Fibroblast of the conjunctiva (primary cell): ENCODE data around the gene EYS.

Experiments
- DNase-seq: peaks from one replicate; pipeline ENCODE4 v3.0.0-alpha.2; 2010; ENCODE audit warnings: low read depth

Gene EYS

DNA sequence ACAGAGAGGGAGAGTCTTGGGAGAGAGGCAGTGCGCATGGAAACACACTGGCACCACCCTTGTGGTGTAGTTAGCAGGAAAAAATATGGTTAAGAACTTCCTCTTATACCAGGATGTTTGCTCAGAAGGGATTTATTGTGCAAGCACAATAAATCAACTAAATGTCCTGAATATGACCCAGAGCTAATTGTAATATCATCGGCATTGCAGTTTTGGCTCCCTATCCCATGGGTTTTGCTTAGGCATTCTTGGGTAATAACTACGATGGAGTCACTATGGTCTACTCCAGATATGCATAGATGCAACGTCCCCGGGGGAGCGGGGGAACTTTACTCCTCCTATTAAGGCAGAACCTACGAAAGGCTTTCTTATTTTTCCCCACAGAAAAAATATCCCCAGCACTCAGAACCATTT, 751.6 kb downstream of the EYS start:
- no peak for DNase-seq

DNA sequence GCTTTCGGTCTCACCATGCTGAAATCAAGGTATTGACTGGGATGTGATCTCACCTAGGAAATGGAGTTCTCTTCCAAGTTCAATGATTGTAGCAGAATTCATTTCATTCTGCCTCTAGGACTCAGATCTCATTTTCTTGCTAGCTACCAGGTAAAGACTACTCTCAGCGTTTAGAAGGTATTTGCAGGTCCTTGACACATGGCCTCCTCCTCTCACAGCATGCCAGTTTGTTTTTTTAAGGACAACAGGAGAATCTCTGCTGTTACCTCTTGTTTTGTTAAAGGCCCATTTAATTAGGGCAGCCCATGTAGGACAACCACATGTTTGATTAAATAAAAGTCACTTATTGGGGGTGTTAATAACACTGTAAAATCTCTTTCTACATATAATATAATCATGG, 757.8 kb downstream of the EYS start:
- DNase-seq: no peak

DNA sequence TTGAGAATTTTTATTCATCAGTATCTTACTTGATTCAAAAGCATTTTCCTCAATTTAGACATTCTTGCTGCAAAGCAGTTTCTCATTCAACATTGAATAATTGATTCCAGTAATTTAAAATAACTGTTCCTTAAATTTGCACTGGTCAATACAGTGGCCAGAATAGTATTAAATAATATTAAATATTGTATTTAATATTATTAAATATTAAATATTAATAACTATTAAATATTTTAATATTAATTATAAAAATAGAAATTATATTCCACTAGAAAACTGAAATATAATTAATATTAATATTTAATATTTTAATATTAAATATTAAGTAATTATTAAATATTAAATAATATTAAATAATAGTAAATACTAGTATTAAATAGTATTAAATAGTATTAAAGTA, 758.8 kb downstream of the EYS start:
- no peak for DNase-seq

DNA sequence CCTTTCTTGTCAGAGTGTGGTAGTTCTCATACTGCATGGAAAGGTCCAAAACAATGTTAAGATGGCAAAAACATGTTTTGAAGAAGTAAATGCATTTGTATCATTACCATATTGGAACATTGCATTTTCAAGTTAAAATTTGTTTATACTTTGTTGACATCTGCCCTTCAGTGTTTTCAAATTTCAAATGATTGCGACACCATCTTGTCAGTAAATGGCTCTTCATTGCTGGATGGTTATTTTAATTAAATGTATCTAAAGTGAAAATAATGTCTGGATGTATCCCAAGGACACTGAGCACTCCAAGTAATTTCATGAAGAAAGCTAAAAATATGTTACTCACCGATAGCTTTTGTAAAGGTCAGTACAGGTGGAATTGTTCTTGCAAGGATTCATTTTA, 761.6 kb downstream of the EYS start:
- DNase-seq: no peak

DNA sequence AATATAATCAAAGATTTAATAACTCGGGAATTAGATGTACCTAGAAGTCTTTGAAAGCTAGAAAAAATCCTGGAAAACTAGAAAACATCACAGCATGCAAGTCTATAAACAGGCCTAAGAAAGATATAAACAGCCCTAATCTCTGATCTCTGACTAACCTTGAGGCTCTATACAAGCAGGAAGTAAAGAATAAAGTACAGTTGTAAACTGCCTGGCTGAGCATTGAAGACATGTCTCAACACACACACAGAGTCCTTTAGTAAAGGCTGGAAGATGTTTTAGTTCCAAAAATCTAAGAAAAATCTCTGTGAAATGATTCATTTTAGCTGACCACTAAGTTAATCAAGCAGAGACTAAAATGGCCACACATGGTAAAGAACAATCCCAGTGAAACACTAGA, 774.5 kb downstream of the EYS start:
- no peak for DNase-seq

DNA sequence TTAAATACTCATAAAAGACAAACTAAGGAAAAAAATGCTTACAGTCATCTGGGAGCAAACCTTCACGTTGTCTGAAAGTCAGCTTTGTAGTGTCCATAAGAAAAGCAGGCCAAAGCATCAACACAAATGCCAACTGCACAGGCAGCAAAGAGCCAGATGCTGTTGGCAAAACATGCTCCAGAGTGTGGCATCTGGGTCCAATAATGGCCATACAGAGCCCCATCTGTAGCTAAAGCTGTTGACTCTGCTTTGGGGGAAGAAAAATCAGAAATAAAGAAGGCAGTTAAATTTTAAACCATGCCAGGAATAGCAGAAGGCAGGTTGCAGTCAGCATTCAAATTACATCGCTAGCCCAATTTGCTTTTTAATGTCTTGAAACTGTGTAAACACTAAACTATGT, 776.3 kb downstream of the EYS start:
- no peak for DNase-seq

DNA sequence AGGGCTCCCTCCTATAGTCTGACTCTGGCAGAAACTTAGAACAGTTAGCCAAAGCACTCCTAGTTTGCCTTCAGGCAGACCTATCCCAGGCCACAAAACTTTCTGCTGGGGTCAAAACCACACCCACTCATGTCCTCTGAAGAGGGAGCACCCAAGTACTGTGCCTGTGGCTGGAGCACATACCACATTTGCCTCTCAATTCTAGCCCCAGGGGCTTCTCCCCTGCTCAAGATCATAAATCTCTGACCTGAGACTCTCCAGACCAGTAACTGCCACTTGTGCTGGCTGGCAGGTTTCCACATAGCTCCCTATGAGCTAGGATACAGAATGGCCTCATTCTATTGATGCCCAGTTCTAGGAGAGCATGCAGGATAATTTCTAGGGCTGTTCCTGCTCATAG, 781.0 kb downstream of the EYS start:
- DNase-seq: no peak

DNA sequence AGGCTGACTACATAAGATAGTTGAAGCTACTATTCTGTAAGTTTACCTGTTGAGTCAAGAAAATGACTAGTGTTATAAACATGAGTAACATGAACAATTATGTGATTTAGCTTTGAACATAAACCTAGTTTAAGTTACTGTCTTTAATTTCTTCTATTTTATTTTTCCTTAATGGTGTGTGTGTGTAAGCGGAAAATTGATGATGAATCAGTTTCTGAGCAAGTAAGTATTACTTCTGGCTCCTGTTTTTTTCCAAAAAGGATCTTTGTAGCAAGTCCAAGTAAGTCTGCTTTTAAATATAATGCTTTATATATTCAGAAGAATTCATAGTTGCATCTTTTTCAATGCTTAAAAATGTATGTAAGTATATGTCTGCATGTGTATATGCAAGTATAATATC, 786.8 kb downstream of the EYS start:
- no peak for DNase-seq

DNA sequence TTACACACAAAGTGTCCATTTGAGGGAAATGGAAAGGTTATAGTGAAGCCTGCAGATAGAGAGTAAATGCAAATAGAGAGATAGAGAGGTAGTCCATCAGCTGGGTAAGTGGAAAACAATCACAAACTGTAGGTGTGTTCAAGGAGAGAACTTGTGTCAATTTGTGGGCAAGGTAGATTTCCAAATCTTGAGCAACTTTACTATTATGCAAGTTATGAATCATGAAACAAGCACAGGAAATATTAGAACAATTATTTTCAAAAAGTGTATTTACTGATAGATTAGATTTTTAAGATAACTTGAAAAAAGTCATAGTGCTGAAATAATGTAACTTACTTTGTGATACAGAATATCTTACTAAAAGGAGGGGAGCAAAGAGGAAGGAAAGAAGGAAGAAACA, 792.9 kb downstream of the EYS start:
- DNase-seq: no peak

DNA sequence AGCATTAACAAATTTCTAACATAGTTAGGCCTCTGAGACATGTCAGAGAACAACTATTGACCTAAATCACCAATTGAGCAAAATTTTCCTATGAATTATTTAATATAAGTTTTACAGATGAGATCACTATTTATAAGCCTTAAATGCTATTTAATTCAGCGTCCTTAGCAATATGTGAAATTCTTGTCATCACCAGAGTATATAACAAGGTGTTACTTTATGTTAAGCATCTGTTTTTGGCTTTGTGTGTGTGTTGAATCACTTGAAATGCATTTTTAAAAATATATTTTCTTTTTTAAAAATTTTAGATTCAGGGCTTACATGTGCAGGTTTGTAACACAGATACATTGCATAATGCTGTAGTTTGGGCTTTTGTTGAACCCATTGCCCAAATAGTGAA, 794.1 kb downstream of the EYS start:
- DNase-seq: no peak

DNA sequence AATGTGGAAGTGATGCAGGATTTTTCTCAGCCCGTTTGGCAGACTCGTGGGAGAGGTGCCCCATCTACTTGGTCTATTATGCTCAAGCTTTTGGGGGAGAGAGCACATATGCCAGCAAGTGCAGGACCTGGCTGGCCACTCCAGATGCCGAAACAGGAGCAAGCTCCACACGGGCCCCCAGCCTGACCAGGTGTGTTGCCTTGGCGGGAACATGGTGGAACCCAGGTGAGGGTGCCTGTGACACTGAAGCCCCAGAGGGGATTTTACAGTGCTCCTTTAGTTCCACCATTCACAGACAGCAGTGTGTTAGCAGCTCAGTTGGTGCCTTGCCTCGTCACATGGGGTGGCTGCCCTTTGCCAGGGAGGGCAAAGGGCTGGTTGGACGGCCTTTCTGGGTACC, 798.9 kb downstream of the EYS start:
- no peak for DNase-seq

DNA sequence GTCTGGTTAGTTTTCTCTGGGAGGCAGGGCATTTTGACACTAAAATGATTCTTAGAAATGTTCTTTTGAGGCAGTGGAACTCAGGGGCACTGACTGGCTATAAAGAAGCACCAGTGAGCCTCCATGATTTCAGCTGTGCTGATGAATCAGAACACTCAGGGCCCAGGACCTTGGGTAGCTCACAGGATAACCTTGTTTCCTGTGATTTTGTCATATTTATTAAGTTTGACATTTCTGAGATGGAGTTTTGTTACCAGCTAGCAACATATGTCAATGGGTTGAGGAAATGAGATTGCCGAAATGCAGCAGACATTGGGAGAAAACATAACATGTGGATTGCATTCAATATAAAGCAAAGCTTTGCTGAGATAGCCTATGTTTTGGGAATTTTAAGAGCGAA, 802.4 kb downstream of the EYS start:
- DNase-seq: no peak

DNA sequence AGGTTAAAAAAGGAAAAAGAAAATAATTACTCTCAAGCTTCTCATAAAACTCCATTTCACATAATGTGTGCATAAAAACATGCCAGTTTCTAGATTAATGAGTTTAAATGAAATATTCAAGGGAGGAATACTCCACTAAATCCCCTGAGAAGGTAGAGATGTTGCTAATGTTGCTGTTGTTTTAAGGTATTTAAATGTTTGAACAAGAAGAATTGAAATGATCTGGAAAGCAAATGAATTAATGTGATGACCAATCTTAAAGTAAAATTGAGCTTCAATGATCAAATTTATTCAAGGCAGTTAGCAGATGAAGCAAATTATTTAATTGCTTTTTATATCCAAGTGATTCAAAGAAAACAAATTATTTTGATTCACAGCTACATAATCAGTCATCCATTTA, 804.4 kb downstream of the EYS start:
- DNase-seq: no peak

DNA sequence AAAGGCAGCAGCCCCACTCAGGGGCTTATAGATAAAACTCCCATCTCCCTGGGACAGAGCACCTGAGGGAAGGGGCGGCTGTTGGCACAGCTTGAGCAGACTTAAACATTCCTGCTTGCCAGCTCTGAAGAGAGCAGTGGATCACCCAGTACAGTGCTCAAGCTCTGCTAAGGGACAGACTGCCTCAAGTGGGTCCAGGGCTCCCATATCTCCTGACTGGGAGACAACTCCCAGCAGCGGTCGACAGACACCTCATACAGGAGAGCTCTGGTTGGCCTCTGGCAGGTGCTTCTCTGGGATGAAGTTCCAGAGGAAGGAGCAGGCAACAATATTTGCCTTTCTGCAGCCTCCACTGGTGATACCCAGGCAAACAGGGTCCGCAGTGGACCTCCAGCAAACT, 810.1 kb downstream of the EYS start:
- DNase-seq: no peak

DNA sequence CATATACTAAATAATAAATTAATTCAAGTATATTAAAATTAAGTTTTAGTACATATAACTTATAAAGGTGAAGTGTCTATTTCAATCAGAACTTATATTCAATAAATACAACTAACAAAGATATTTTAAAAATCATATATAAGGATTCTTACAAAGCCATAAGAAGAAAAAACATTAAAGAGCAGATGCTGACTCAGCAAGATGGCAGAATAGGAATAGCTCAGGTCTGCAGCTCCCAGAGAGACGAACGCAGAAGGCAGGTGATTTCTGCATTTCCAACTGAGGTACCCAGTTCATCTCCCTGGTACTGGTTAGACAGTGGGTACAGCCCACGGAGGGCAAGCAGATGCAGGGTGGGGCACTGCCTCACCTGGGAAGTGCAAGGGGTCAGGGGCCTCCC, 811.1 kb downstream of the EYS start:
- DNase-seq: no peak

DNA sequence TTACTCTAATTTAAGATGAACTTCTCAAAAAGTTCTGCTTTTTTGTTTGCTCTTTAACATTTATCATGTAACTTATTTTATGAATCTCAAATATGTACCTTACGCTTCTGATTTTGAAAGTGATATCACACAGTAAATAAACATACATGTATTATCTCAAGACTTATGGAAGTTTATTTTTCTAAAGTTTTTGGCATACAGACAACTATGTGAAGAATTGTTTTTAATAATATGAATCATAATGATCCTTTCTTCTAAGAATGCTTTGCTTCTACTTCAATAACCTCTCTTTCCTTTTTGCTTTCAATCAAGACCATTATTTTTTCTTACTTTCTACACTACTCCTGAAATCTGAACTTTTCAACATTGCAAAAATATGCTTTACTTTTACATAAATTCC, 816.4 kb downstream of the EYS start:
- peak; percentile 10 for DNase-seq

DNA sequence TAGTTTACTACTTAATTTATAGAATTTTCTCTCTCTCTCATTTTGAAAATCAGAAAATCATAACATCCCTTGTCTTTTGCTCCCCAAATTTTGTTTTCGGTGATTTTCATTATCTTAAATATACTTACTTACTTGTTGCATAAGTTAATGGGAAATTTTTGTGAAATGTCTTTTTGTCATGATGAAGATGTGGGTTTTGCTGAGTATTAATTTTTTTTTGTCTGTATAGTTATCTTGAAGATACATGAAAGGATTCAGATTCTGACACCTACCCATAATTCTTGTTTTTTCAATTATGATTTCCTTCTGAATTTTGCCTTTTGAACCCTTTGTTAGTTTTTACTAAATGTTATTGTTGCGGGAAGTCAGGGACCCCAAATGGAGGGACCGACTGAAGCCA, 817.9 kb downstream of the EYS start:
- DNase-seq: no peak

DNA sequence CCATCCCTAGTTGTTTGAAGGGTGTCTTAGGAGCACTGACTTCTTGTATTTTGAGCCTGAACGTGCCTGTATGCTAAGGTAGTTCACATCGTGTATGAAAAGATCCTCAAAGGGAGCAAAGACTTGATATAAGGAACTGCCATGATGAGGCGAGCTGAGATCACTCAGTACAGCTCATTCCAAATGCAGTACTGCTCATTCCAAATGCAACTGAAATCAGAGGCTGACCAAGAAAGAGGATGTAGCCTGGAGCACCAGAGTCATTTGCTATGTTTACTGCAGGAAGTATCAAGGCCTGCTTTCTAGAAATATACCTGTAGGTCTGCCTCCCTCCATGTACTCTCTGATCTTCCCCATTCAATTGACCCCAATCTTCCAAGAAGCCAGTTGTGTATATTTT, 832.2 kb downstream of the EYS start:
- no peak for DNase-seq

DNA sequence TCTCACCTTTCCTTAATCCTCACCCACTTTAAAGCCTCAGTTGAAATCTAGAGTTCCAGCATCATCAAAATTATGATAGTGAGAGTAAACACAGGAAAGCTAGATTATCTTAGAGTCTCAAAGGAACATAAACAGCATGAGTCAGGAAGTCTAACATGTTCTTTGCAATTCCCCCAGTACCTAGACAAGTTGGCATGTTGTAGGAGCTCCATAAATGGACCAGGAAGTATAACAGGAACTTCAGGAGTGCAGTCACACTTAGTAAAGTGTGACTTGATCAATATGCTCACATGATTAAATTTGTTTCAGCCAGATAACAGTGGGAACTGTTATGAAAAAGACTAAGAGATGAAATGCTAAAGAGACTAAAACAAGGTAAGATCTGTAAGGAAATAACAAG, 834.4 kb downstream of the EYS start:
- no peak for DNase-seq

DNA sequence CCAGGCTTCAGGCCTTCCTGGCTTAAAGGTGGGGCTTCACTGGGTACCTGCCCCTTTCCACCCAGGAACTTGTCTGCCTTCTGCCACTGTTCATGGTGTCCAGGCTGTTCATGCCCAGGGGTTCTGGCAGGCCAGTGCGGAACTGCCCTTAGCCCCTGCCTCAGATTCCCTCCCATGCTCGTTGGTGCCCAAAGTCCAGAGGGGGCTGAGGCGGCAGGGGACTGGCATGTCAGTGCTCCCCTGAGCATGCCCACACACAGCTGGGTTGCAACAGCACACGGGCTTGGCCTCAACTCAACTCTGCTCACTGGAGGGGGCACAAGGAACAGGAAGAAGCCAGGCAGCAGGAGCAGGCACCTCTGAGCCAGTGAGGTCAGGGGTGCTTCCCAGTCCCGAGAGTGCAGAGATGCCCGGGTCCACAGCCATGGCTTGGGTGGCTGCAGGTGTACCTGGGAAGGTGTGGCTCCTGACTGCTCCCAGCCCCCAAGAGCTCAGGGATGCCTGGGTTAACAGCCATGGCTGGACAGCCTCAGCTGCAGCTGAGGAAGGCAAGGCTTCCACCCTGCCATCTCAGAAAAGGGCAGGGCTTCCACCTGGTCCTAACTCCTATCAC, 845.9 kb downstream of the EYS start:
- DNase-seq: no peak

DNA sequence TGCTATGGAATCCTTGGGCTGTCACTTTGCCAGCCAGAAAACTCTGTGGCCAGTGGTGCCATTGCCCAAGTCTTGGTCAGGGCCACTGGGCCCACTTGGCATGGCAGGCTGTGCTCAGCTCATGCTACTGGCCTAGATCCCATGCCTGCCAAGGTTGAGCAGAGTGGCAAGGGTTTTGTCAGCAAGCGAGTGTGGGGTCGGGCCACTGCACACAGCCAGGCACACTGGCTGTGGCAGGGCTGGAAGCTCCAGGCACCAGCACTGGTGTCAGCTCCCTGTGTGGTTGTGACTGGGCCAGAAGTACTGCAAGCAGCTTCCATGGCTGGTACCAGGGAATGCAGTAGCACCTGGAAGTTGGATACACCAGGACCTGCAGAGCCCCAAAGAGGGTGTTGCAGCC, 846.8 kb downstream of the EYS start:
- no peak for DNase-seq

DNA sequence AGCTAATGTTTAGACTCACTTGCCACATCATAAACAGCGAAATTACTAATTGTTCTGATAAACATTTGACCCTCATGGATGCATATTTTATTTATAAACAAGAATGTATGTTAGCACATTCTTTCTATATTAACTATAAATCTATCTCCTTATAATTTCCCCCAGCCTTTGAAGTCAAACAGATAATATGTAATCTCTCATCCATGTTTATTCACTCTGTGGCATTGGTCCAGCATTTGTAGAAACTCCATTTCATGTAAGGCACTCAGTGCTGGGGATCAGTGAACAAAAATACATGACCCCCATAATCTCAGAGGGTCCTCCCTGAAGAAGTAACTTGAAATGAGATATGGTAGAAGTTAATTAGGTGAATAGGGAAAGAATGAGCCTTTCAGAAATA, 856.9 kb downstream of the EYS start:
- no peak for DNase-seq

DNA sequence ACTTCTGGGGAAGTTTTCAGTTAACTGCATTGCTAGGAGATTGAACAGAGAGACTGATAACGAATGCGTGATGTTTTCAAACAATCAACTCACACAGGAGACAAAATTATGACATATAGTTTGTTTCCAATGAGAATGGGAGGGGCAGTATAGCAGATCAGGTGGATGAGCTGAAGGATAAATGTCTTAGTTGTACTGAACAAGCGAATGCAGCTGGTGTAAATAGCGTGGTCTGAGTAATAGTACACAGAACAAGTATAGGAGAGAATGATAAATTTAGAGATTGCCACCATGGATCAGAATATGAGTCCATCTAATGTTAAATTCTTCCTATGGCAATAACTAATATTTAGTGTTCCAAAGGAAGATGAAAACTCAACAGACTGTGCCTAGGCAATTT, 858.6 kb downstream of the EYS start:
- DNase-seq: no peak

DNA sequence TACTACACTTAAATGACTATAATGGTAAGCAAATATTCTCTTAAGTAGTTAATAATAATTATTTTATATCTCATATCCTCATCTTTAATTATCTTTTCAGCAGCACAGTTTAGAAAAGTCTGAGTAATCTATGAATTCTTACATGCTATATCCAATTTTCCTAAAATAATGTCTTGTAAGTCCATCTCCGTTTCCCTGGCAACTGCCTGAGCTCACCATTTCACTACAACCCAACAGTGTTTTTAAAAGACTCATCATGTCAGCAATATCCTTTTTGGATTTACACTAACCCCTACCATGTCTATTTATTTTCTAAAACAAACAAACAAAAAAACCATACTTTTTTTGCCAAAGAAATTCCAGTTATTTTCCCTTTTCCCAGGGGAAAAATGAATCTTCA, 859.6 kb downstream of the EYS start:
- no peak for DNase-seq

DNA sequence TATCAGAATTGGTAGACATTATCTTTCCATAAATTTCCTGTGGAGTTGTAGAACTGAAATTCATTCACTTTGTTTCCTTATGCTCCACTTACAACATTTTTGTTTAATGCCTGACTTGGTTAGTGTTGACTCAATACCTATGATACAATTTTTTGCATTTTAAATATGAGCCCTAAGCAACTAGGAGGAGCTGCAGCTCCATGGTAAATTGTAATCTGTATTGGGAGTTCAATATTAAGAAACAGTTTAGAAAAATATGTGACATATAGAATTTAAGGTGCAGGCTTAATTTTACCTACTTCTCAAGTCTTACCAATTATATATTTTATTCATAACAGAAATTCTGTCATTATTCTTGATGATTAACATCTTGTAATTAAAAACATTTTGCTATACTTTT, 868.3 kb downstream of the EYS start:
- DNase-seq: no peak
